Germinal center (tissue), 1 donor: Measurements from ENCODE around the gene MAP7D1.
A peak's percentile ranks its signal among the peaks of the same experiment; 100 is the strongest.

Experiments used
- DNase-seq: peaks from one replicate; pipeline ENCODE4 v3.0.0; 2012; ENCODE audit warnings: mixed read lengths, low spot score

MAP7D1 gene

GRCh38 chr1:36155408-36156328, at the start of gene MAP7D1:
Gene MAP7D1, plus strand, starts transcription at chr1:36156160. Its CDS starts 258 bp downstream, at chr1:36156418.
- DNase-seq, result peak; percentile 84

GRCh38 chr1:36106269-36106668, 49.7 kb upstream of the MAP7D1 start:
- DNase-seq, result no peak

GRCh38 chr1:36107394-36107793, 48.6 kb upstream of the MAP7D1 start:
- no peak for DNase-seq

GRCh38 chr1:36108314-36108713, 47.6 kb upstream of the MAP7D1 start:
- no peak for DNase-seq

- DNase-seq, result no peak
Measured at GRCh38 chr1:36109041-36109679, 46.8 kb upstream of the MAP7D1 start.

GRCh38 chr1:36111151-36111550, 44.8 kb upstream of the MAP7D1 start:
- DNase-seq, result no peak

GRCh38 chr1:36112823-36113222, 43.1 kb upstream of the MAP7D1 start:
- DNase-seq, result no peak

GRCh38 chr1:36114371-36114770, 41.6 kb upstream of the MAP7D1 start:
- DNase-seq, result no peak

- DNase-seq, result no peak
Measured at GRCh38 chr1:36115200-36115669, 40.7 kb upstream of the MAP7D1 start.

GRCh38 chr1:36115931-36116330, 40.0 kb upstream of the MAP7D1 start:
- no peak for DNase-seq

GRCh38 chr1:36116901-36117300, 39.1 kb upstream of the MAP7D1 start:
- DNase-seq, result no peak

GRCh38 chr1:36118447-36119204, 37.3 kb upstream of the MAP7D1 start:
- DNase-seq, result no peak

- no peak for DNase-seq
Measured at GRCh38 chr1:36119456-36119855, 36.5 kb upstream of the MAP7D1 start.

GRCh38 chr1:36122062-36123030, 33.6 kb upstream of the MAP7D1 start:
- DNase-seq, result no peak

- peak; percentile 62 for DNase-seq
Measured at GRCh38 chr1:36123356-36123755, 32.6 kb upstream of the MAP7D1 start.

- no peak for DNase-seq
Measured at GRCh38 chr1:36124404-36125128, 31.4 kb upstream of the MAP7D1 start.

GRCh38 chr1:36125129-36125991, 30.6 kb upstream of the MAP7D1 start, which contains the start of gene COL8A2:
Gene COL8A2, minus strand, starts transcription at chr1:36125222. Its CDS starts 24,980 bp downstream, at chr1:36100242.
- DNase-seq, result peak; percentile 43

GRCh38 chr1:36126005-36126716, 29.8 kb upstream of the MAP7D1 start:
- DNase-seq, result no peak
